Activated T-cell treated with anti-CD3 and anti-CD28 coated beads, Interleukin-2, amount 50 U/mL, for 4 hours (primary cell): ENCODE data around the gene PDSS2. TPM values are rescaled to one million over a fixed set of nuclear protein-coding genes. Genes with fewer than 3 reads are reported as not detected.
"Not testable (repeated sequence)": the region's sequence is repeated elsewhere in the genome, so short reads cannot be mapped to it uniquely, and the experiment has no call there.

Source experiments
- ATAC-seq, 2 donors: fragments of 200-7000 bp; cut with Tn5 transposase; one replicate each; pipeline ENCODE4 v1.10.0; 2021
- DNase-seq: peaks from one replicate; pipeline ENCODE4 v3.0.0-alpha.2; 2020
- H3K27me3 Mint-ChIP-seq: one replicate; pipeline ENCODE4 v1.8.0; 2021; ENCODE audit warnings: low read depth, mixed read lengths
- H3K36me3 Mint-ChIP-seq: one replicate; pipeline ENCODE4 v1.8.0; 2022; ENCODE audit warnings: mixed read lengths; ENCODE audit not compliant: insufficient read depth
- H3K4me1 Mint-ChIP-seq: one replicate; pipeline ENCODE4 v1.8.0; 2021; ENCODE audit warnings: low read depth, mixed read lengths
- H3K4me3 Mint-ChIP-seq: one replicate; pipeline ENCODE4 v1.8.0; 2021; ENCODE audit warnings: mild to moderate bottlenecking, moderate library complexity, mixed read lengths
- H3K9me3 Mint-ChIP-seq: one replicate; pipeline ENCODE4 v1.8.0; 2021; ENCODE audit warnings: mixed read lengths
- total RNA-seq, 3 donors: library from RNA; stranded (reverse); gene quantifications; one replicate each; pipeline ENCODE4 v1.2.1, GENCODE V29; 2021

PDSS2 gene
- total RNA-seq, 3 donors from 2014 or later = 10.9 to 14.8 (median 12.6) TPM

GRCh38 chr6:107443608-107444267 is 15.6 kb downstream of the PDSS2 start:
- no peaks in the 10 kb centered on the region for H3K27me3 Mint-ChIP-seq
- H3K36me3 Mint-ChIP-seq = peaks cover 24% of the 10 kb centered on the region
- H3K4me1 Mint-ChIP-seq = peaks cover 11% of the 10 kb centered on the region
- peaks cover 16% of the 10 kb centered on the region for H3K9me3 Mint-ChIP-seq
- no peak for DNase-seq
- ATAC-seq = no peak
- H3K4me3 Mint-ChIP-seq = no peak overlapping the region

DNA sequence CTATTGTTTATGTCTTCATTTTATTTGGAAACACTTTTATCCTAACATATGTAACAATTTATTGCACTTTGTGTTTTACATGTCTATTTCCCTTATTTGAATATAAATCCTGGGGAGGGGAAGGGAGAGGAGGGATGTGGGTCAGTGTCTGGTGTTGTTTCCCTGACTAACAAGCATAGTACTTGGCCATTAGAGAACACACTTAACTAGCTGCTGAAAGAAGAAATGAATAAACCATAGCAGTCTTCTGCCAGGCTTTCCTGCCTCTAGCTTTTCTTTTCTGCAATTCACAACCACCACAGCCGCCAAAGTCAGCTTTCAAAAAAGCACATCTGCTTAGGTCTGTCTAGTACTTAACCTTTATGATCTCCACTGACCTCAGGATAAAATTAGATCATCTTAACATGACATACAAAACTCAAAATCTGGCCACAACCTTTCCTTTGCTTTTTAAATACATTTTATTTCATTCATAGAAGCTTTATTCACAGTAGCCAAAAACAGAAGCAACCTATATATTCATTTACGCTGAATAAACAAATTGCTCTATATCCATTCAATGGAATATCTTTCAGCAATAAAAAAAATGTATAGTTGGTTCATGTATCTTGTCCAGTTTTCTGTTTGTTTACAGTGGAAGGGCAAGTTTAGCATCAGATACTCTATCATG is 16.3 kb downstream of the PDSS2 start:
- H3K9me3 Mint-ChIP-seq = peaks cover 10% of the 10 kb centered on the region
- no peak overlapping the region for H3K4me3 Mint-ChIP-seq
- peaks cover 20% of the 10 kb centered on the region for H3K36me3 Mint-ChIP-seq
- H3K27me3 Mint-ChIP-seq = no peaks in the 10 kb centered on the region
- no peak for DNase-seq
- H3K4me1 Mint-ChIP-seq = peaks cover 11% of the 10 kb centered on the region
- no peak for ATAC-seq

DNA sequence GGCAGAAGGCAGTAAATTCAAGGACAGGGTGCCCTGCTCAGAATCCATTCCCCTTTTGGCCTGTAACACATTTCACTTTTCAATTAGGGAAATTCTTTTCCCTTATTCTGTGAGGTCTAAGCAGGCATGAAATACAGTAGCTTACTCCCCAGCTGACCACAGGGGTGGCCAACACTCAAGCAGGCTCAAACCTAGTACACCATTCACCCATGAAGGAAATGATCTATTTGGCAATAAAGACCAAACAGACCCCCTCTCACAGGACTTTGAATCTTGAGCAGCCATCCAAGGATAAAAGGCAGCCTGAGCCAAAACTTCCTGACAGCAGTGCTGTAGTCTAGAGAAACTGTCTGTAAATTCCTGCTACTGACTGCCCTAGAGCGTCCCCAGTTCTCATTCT is 17.7 kb downstream of the PDSS2 start:
- no peak for ATAC-seq
- peaks cover 4% of the 10 kb centered on the region for H3K9me3 Mint-ChIP-seq
- H3K27me3 Mint-ChIP-seq = no peaks in the 10 kb centered on the region

DNA sequence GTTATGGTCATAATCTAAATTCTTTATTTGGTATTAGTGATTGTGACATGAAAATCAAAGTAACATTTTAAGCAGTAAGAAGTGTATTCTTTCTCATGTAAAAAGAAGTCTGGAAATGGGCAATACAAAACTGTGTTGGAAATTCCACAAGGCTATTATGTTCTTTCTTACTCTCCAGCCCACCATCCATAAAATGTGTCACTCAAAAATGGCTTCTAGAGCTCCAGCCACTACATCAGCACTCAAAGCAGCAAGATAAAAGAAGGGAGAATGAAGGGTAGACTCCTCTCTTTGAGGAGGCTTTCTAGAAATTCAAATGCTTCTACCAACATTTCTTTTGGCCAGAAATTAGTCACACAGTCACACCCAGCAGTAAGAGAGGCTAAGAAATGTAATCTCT is 18.4 kb downstream of the PDSS2 start:
- DNase-seq (no peak), ATAC-seq (no peak)
- Mint-ChIP-seq H3K27me3 (no peaks in the 10 kb centered on the region), H3K9me3 (no peaks in the 10 kb centered on the region), H3K4me3 (no peak overlapping the region), H3K36me3 (peaks cover 10% of the 10 kb centered on the region), H3K4me1 (peaks cover 11% of the 10 kb centered on the region)

More for the DNA sequence above, 17.7 kb downstream of the PDSS2 start:
- no peak overlapping the region for H3K4me3 Mint-ChIP-seq
- H3K36me3 Mint-ChIP-seq = peaks cover 14% of the 10 kb centered on the region
- H3K4me1 Mint-ChIP-seq = peaks cover 11% of the 10 kb centered on the region
- DNase-seq = no peak

- H3K4me3 Mint-ChIP-seq = no peak overlapping the region
- DNase-seq (no peak), ATAC-seq (no peak)
- no peaks in the 10 kb centered on the region for H3K9me3 Mint-ChIP-seq
- H3K27me3 Mint-ChIP-seq = no peaks in the 10 kb centered on the region
- peaks cover 8% of the 10 kb centered on the region for H3K36me3 Mint-ChIP-seq
- H3K4me1 Mint-ChIP-seq = peaks cover 11% of the 10 kb centered on the region
These were observed 20.0 kb downstream of the PDSS2 start for GRCh38 chr6:107439406-107439805.

- peaks cover 16% of the 10 kb centered on the region for H3K4me1 Mint-ChIP-seq
These were observed 21.7 kb downstream of the PDSS2 start for GRCh38 chr6:107437691-107438090.

GRCh38 chr6:107436881-107437280 is 22.5 kb downstream of the PDSS2 start:
- Mint-ChIP-seq H3K4me3 (no peak overlapping the region), H3K27me3 (no peaks in the 10 kb centered on the region), H3K9me3 (no peaks in the 10 kb centered on the region), H3K36me3 (peaks cover 7% of the 10 kb centered on the region), H3K4me1 (peaks cover 13% of the 10 kb centered on the region)
- DNase-seq = no peak
- ATAC-seq = no peak

More at GRCh38 chr6:107437691-107438090, 21.7 kb downstream of the PDSS2 start:
- H3K27me3 Mint-ChIP-seq = no peaks in the 10 kb centered on the region
- DNase-seq (no peak), ATAC-seq (no peak)
- H3K4me3 Mint-ChIP-seq = no peak overlapping the region
- H3K36me3 Mint-ChIP-seq = peaks cover 10% of the 10 kb centered on the region
- H3K9me3 Mint-ChIP-seq = no peaks in the 10 kb centered on the region

DNA sequence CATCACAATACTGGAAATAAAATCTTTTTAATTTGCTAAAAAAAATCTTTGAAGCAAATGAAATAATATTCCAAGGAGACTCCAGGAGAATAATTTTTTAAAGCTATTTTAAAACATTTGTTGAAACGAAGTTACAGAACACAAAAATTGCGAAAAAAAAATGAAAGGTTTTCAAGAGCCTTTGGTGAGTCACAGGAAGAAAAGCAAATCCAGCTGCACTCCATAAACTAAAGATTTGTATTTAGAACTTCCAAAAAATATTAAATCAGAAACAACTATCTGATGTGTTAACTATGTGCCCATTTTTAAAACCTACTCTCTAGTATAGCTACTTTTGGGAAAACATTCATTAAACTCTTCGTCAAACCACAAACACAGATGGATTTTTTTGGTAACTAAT is 23.6 kb downstream of the PDSS2 start:
- Mint-ChIP-seq H3K27me3 (no peaks in the 10 kb centered on the region), H3K9me3 (no peaks in the 10 kb centered on the region), H3K36me3 (peaks cover 7% of the 10 kb centered on the region), H3K4me3 (no peak overlapping the region), H3K4me1 (peaks cover 11% of the 10 kb centered on the region)
- ATAC-seq = no peak
- DNase-seq = no peak

DNA sequence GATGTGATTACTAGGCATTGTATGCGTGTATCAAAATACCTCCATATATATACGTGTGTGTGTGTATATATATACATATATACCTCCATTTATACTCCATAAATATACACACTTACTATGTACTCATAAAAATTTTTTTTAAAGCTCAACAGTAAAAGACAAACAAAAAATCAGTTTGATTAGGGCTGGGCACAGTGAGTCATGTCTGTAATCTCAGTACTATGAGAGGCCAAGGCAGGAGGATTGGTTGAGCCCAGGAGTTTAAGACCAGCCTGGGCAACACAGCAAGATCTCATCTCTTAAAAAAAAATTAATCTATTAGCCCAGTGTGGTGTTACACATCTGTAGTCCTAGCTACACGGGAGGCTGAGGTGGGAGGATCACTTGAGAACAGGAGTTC is 24.6 kb downstream of the PDSS2 start:
- Mint-ChIP-seq H3K4me1 (peaks cover 9% of the 10 kb centered on the region), H3K27me3 (no peaks in the 10 kb centered on the region), H3K9me3 (no peaks in the 10 kb centered on the region), H3K36me3 (peaks cover 7% of the 10 kb centered on the region), H3K4me3 (no peak overlapping the region)
- DNase-seq (no peak), ATAC-seq (no peak)

DNA sequence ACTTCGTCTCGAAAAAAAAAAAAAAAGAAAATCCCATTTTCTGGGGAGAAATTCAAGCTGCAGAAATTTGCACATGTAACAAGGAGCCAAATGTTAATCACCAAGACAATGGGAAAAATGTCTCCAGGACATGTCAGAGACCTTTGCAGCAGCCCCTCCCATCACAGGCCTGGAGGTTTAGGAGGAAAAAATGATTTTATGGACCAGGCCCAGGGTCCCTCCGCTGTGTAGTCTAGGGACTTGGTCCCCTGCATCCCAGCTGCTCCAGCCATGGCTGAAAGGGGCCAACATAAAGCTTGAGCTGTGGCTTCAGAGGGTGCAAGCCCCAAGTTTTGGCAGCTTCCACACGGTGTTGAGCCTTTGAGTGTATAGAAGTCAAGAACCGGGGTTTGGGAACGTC is 33.4 kb downstream of the PDSS2 start:
- H3K9me3 Mint-ChIP-seq = peaks cover 11% of the 10 kb centered on the region
- H3K4me1 Mint-ChIP-seq, H3K4me3 Mint-ChIP-seq: not testable (repeated sequence)

GRCh38 chr6:107423474-107423990 is 35.8 kb downstream of the PDSS2 start:
- peaks cover 21% of the 10 kb centered on the region for H3K36me3 Mint-ChIP-seq
- peaks cover 13% of the 10 kb centered on the region for H3K4me1 Mint-ChIP-seq
- no peaks in the 10 kb centered on the region for H3K27me3 Mint-ChIP-seq
- DNase-seq (no peak), ATAC-seq (no peak)
- H3K9me3 Mint-ChIP-seq = peaks cover 11% of the 10 kb centered on the region
- no peak overlapping the region for H3K4me3 Mint-ChIP-seq

More for the DNA sequence above, 33.4 kb downstream of the PDSS2 start:
- peaks cover 27% of the 10 kb centered on the region for H3K36me3 Mint-ChIP-seq
- not testable (repeated sequence) for DNase-seq, ATAC-seq, H3K27me3 Mint-ChIP-seq

GRCh38 chr6:107421696-107422256 is 37.6 kb downstream of the PDSS2 start:
- DNase-seq (no peak), ATAC-seq (no peak)
- Mint-ChIP-seq H3K9me3 (peaks cover 6% of the 10 kb centered on the region), H3K4me1 (peaks cover 14% of the 10 kb centered on the region), H3K27me3 (no peaks in the 10 kb centered on the region), H3K4me3 (no peak overlapping the region), H3K36me3 (peaks cover 15% of the 10 kb centered on the region)

DNA sequence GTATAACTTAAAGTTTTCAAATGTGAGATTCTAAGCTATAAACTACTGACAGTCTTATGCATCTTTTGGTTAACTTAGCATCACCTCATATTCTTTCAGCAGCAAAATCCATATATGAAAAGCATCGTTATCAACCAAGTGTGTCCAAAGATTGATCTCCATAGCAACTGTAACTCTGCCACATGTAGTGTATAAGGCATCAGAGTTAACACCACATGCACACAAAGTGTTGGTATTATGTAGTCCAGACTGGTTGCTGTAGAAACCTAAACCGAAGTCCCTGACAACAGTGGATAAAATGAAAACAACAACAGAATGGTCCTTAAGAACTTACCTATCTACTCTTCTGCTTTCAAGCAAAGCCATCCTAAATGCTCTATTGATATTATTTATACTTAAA is 39.6 kb downstream of the PDSS2 start:
- DNase-seq = no peak
- no peak for ATAC-seq
- Mint-ChIP-seq H3K36me3 (peaks cover 7% of the 10 kb centered on the region), H3K9me3 (no peaks in the 10 kb centered on the region), H3K4me1 (peaks cover 14% of the 10 kb centered on the region), H3K27me3 (no peaks in the 10 kb centered on the region), H3K4me3 (no peak overlapping the region)

GRCh38 chr6:107418118-107418517 is 41.2 kb downstream of the PDSS2 start:
- H3K4me1 Mint-ChIP-seq = peaks cover 11% of the 10 kb centered on the region
- no peak for DNase-seq
- no peak overlapping the region for H3K4me3 Mint-ChIP-seq
- no peaks in the 10 kb centered on the region for H3K27me3 Mint-ChIP-seq
- ATAC-seq = no peak
- no peaks in the 10 kb centered on the region for H3K9me3 Mint-ChIP-seq
- H3K36me3 Mint-ChIP-seq = peaks cover 4% of the 10 kb centered on the region

- DNase-seq (no peak), ATAC-seq (no peak)
- H3K27me3 Mint-ChIP-seq = no peaks in the 10 kb centered on the region
- H3K36me3 Mint-ChIP-seq = peaks cover 4% of the 10 kb centered on the region
- no peak overlapping the region for H3K4me3 Mint-ChIP-seq
- H3K4me1 Mint-ChIP-seq = peaks cover 11% of the 10 kb centered on the region
- no peaks in the 10 kb centered on the region for H3K9me3 Mint-ChIP-seq
These were observed 43.2 kb downstream of the PDSS2 start for GRCh38 chr6:107416145-107416544.
